Vagina (tissue), 2 donors: ENCODE results near the gene WFDC12.

ENCODE experiments used
- POLR2AphosphoS5 ChIP-seq, 2 donors: sonication (generic); formaldehyde crosslinking; IDR thresholded peaks; one replicate each; pipeline ENCODE4 v1.9.0; 2017; ENCODE audit warnings: antibody characterized with exemption in 2 of 2, mild to moderate bottlenecking in 2 of 2, low read depth in 1 of 2; ENCODE audit not compliant: insufficient read depth in 1 of 2
- TF ChIP-seq, protein P1 (sequence below), 3 experiments: fragments of 450-650 bp in 2 of 3; fragments of 200-600 bp in 1 of 3; sonication (generic) in 1 of 3; IDR thresholded peaks; one replicate each; pipeline ENCODE4 v1.5.1; 2017 to 2019; ENCODE audit warnings: antibody characterized with exemption in 3 of 3, mild to moderate bottlenecking in 2 of 3, moderate library complexity in 2 of 3

DNA sequence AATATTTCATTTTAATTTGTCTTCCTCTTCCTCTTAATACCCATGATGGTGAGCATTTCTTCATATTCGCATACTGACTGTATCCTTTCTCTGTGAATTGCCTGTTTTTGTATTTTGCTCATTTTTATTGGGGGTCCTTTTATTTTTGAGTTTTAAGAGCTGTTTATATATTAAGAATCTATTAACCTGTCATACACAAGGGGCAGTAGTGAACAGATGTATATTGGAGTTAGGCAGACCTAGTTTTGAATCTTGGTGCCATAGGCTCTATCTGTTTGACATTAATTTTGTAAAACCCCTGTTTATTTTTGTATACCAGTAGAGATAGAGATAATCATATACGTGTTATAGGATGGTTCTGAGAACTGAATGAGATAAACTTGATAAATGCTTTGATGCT lies 6.2 kb downstream of the WFDC12 start:
- TF ChIP-seq, protein P1, sequence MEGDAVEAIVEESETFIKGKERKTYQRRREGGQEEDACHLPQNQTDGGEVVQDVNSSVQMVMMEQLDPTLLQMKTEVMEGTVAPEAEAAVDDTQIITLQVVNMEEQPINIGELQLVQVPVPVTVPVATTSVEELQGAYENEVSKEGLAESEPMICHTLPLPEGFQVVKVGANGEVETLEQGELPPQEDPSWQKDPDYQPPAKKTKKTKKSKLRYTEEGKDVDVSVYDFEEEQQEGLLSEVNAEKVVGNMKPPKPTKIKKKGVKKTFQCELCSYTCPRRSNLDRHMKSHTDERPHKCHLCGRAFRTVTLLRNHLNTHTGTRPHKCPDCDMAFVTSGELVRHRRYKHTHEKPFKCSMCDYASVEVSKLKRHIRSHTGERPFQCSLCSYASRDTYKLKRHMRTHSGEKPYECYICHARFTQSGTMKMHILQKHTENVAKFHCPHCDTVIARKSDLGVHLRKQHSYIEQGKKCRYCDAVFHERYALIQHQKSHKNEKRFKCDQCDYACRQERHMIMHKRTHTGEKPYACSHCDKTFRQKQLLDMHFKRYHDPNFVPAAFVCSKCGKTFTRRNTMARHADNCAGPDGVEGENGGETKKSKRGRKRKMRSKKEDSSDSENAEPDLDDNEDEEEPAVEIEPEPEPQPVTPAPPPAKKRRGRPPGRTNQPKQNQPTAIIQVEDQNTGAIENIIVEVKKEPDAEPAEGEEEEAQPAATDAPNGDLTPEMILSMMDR (IDR thresholded peaks at IDR 0.05), result no peak
- TF ChIP-seq POLR2AphosphoS5 (IDR thresholded peaks at IDR 0.05; ENCODE audit: insufficient read depth in 1 of 2, low read depth in 1 of 2), result no peak
